Caco-2 (cell line): ENCODE measurements around the gene HELB. TPM values are rescaled to one million over a fixed set of nuclear protein-coding genes. Genes with fewer than 3 reads are reported as not detected.

ENCODE experiments used
- BruUV-seq: library from RNA; stranded (reverse); fragments of 400-500 nt; replicated peaks from 2 replicates; lab custom pipeline; 2021; lab: Mats Ljungman, UMichigan
- CTCF ChIA-PET: fragments of 300-600 bp; sonication (Branson Sonifier 250); formaldehyde crosslinking; loops from one replicate; lab custom pipeline; 2022; ENCODE audit warnings: antibody characterized with exemption; lab: Charles Lee
- POLR2A ChIA-PET: fragments of 300-600 bp; sonication (Branson Sonifier 250); formaldehyde crosslinking; loops from one replicate; lab custom pipeline; 2022; ENCODE audit warnings: antibody characterized with exemption; lab: Charles Lee
- DNase-seq, 2 experiments: peaks; one replicate each; pipeline versions ENCODE4 v3.0.0 to v3.0.0-alpha.2; 2020 to 2022
- H3K27me3 ChIP-seq: replicated peaks from 2 replicates; pipeline ENCODE4 v1.6.0; 2011; ENCODE audit warnings: low read length; ENCODE audit not compliant: control insufficient read depth, insufficient read depth
- H3K36me3 ChIP-seq: 2 replicates; pipeline ENCODE4 v1.5.1; 2011; ENCODE audit warnings: low read length; ENCODE audit not compliant: control insufficient read depth, insufficient read depth
- H3K4me1 ChIP-seq: fragments of 250-450 bp; sonication (Bioruptor Pico); 2 replicates; pipeline ENCODE4 v1.5.1; 2020; ENCODE audit warnings: mild to moderate bottlenecking
- H3K4me3 ChIP-seq: 2 replicates; pipeline ENCODE4 v1.5.1; 2011; ENCODE audit warnings: low read depth, mild to moderate bottlenecking, control low read depth, low read length
- H3K9me3 ChIP-seq: fragments of 250-450 bp; sonication (Bioruptor Pico); 2 replicates; pipeline ENCODE4 v1.5.1; 2020; ENCODE audit warnings: mild to moderate bottlenecking, moderate library complexity
- H3K27ac Mint-ChIP-seq: one replicate; pipeline ENCODE4 v1.8.0; 2022; ENCODE audit warnings: mixed read lengths; ENCODE audit not compliant: unreplicated experiment
- H3K27me3 Mint-ChIP-seq: one replicate; pipeline ENCODE4 v1.8.0; 2022; ENCODE audit warnings: mixed read lengths; ENCODE audit not compliant: insufficient read depth, unreplicated experiment
- H3K36me3 Mint-ChIP-seq: one replicate; pipeline ENCODE4 v1.8.0; 2022; ENCODE audit warnings: mild to moderate bottlenecking, mixed read lengths; ENCODE audit not compliant: insufficient read depth, unreplicated experiment
- H3K4me1 Mint-ChIP-seq: one replicate; pipeline ENCODE4 v1.8.0; 2022; ENCODE audit warnings: low read depth, mixed read lengths; ENCODE audit not compliant: unreplicated experiment
- H3K4me3 Mint-ChIP-seq: one replicate; pipeline ENCODE4 v1.8.0; 2022; ENCODE audit warnings: mild to moderate bottlenecking, moderate library complexity, mixed read lengths; ENCODE audit not compliant: unreplicated experiment
- H3K9me3 Mint-ChIP-seq: one replicate; pipeline ENCODE4 v1.8.0; 2022; ENCODE audit warnings: mixed read lengths; ENCODE audit not compliant: unreplicated experiment
- intact Hi-C: fragments of 100-400 bp; cut with micrococcal nuclease; formaldehyde crosslinking; loops from one replicate; pipeline ENCODE4 v1.10.0; 2022; ENCODE audit not compliant: unreplicated experiment
- total RNA-seq: library from RNA; stranded (reverse); gene quantifications from 2 replicates; pipeline ENCODE4 v1.2.3, GENCODE V29; 2022
- TF ChIP-seq, protein P1 (sequence below), 2 experiments: fragments of 200-600 bp in 1 of 2; IDR thresholded peaks; 1 replicate in 1 of 2; 2 replicates in 1 of 2; pipeline versions ENCODE4 v1.5.1 to v1.8.0; 2011 to 2022; ENCODE audit warnings: antibody characterized with exemption in 1 of 2, control low read depth in 1 of 2, inconsistent platforms in 1 of 2, low read depth in 1 of 2, low read length in 1 of 2, mild to moderate bottlenecking in 1 of 2, moderate library complexity in 1 of 2; ENCODE audit not compliant: insufficient read depth in 1 of 2, severe bottlenecking in 1 of 2, unreplicated experiment in 1 of 2

Gene HELB
- total RNA-seq, 1 experiment from 2014 or later, result 3.4 TPM

DNA sequence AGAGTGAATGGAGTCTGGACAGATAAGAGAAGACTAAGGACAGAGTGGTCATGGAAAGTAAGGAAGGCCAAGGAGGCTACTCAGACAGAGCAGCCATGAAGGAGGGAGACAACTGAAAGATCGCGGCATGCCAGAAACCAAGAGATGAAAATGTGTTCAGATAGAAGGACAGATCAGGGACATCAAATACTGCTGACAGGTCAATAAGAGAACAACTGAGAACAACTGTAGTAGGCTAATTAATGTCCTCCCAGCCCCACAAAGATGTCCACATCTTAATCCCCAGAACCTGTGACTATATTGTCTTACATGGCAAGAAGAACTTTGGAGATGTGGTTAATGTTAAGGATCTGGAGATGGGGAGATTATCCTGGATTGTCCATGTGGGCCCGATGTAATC is 15.0 kb upstream of the HELB start:
- no peaks in the 10 kb centered on the region for H3K9me3 ChIP-seq
- BruUV-seq, result no TSS peak
- ChIA-PET POLR2A (no interaction called here), CTCF (no interaction called here)
- Mint-ChIP-seq H3K4me1 (no peaks in the 10 kb centered on the region), H3K36me3 (no peaks in the 10 kb centered on the region), H3K27ac (no peak overlapping the region), H3K27me3 (peaks cover 14% of the 10 kb centered on the region), H3K9me3 (peaks cover under 1% of the 10 kb centered on the region), H3K4me3 (no peak overlapping the region)
- TF ChIP-seq, protein P1, sequence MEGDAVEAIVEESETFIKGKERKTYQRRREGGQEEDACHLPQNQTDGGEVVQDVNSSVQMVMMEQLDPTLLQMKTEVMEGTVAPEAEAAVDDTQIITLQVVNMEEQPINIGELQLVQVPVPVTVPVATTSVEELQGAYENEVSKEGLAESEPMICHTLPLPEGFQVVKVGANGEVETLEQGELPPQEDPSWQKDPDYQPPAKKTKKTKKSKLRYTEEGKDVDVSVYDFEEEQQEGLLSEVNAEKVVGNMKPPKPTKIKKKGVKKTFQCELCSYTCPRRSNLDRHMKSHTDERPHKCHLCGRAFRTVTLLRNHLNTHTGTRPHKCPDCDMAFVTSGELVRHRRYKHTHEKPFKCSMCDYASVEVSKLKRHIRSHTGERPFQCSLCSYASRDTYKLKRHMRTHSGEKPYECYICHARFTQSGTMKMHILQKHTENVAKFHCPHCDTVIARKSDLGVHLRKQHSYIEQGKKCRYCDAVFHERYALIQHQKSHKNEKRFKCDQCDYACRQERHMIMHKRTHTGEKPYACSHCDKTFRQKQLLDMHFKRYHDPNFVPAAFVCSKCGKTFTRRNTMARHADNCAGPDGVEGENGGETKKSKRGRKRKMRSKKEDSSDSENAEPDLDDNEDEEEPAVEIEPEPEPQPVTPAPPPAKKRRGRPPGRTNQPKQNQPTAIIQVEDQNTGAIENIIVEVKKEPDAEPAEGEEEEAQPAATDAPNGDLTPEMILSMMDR (IDR thresholded peaks at IDR 0.05; ENCODE audit: insufficient read depth in 1 of 2, low read depth in 1 of 2, low read length in 1 of 2, severe bottlenecking in 1 of 2, unreplicated experiment in 1 of 2), result no peak
- no peaks in the 10 kb centered on the region for H3K4me1 ChIP-seq
- no peak overlapping the region for H3K4me3 ChIP-seq
- intact Hi-C loops, result no loop called here
- no peak for DNase-seq
- no peaks in the 10 kb centered on the region for H3K27me3 ChIP-seq
- no peaks in the 10 kb centered on the region for H3K36me3 ChIP-seq

DNA sequence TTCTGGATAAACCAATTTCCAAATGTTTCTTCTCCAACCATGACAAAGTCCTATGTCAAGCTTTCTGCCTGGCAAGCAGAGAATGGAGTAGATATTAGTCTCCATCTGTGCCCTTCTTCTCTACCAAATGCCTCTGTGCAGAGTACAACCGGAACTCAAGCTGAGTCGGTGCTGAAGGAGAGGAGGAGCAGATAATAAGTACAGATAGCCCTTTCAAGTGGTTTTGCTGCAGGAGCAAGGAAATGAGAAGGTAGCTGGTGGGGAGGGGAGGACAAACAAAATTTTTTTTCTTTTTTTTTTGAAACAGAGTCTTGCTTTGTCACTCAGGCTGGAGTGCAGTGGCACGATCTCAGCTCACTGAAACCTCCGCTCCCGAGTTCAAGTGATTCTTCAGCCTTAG is 14.2 kb upstream of the HELB start:
- H3K4me1 Mint-ChIP-seq, result no peaks in the 10 kb centered on the region
- H3K9me3 ChIP-seq, result no peaks in the 10 kb centered on the region
- no peaks in the 10 kb centered on the region for H3K36me3 ChIP-seq
- H3K9me3 Mint-ChIP-seq, result no peaks in the 10 kb centered on the region
- no peak overlapping the region for H3K4me3 ChIP-seq
- ChIA-PET CTCF (no interaction called here), POLR2A (no interaction called here)
- intact Hi-C loops, result no loop called here
- H3K27me3 Mint-ChIP-seq, result peaks cover 14% of the 10 kb centered on the region
- DNase-seq, result no peak
- no peak overlapping the region for H3K27ac Mint-ChIP-seq
- H3K4me1 ChIP-seq, result no peaks in the 10 kb centered on the region
- TF ChIP-seq, protein P1 (IDR thresholded peaks at IDR 0.05; ENCODE audit: insufficient read depth in 1 of 2, low read depth in 1 of 2, low read length in 1 of 2, severe bottlenecking in 1 of 2, unreplicated experiment in 1 of 2), result no peak
- no peak overlapping the region for H3K4me3 Mint-ChIP-seq
- H3K27me3 ChIP-seq, result no peaks in the 10 kb centered on the region
- BruUV-seq, result no TSS peak
- H3K36me3 Mint-ChIP-seq, result no peaks in the 10 kb centered on the region

DNA sequence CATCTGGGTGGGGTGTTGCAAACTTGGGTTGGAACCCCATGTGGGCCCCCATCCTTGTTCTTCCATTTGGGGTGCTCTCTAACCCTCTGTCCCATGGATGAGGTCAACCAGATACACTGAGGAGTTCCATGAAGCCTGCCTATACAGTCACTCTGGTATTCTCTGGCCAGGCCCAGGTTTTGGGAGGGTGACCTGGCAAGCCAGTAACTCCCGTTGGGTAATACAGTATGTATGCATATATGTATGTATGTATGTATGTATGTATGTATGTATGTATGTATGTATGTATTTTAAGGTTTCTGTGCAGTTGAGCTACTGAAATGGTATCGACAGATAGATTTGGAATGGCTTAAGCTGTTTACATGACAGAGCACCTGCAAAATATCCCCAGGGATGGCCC is 12.8 kb upstream of the HELB start:
- Mint-ChIP-seq H3K27ac (no peak overlapping the region), H3K36me3 (no peaks in the 10 kb centered on the region), H3K27me3 (peaks cover 11% of the 10 kb centered on the region), H3K9me3 (no peaks in the 10 kb centered on the region), H3K4me1 (no peaks in the 10 kb centered on the region), H3K4me3 (no peak overlapping the region)
- POLR2A ChIA-PET, result no interaction called here
- Histone ChIP-seq H3K4me3 (no peak overlapping the region), H3K27me3 (no peaks in the 10 kb centered on the region), H3K9me3 (no peaks in the 10 kb centered on the region), H3K36me3 (no peaks in the 10 kb centered on the region), H3K4me1 (no peaks in the 10 kb centered on the region)
- no TSS peak for BruUV-seq
- CTCF ChIA-PET, result no interaction called here
- TF ChIP-seq, protein P1 (IDR thresholded peaks at IDR 0.05; ENCODE audit: insufficient read depth in 1 of 2, low read depth in 1 of 2, low read length in 1 of 2, severe bottlenecking in 1 of 2, unreplicated experiment in 1 of 2), result no peak
- intact Hi-C loops, result no loop called here
- DNase-seq, result no peak
